ENCODE measurements around the gene PIK3C2G.

The PIK3C2G gene

DNA sequence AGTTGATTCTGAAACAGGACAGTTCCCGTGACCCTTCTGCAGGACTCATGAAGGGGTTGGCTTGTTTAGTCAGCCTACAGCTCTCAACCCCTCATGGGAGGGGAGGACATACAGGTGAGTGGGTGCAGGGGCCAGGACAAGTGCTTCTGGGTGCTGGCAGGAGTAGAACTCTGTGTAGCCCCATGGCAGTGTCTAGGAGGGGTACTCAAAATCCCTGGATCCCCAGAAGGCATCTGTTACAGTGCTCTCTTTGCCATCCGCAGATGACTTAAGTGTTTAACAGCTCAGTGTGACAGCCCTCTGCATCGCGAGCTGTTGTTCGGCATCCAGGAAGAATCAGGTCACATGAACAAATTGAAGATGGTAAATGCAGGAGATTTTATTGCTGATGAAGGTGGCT, 91.0 kb downstream of the PIK3C2G start:
- no peaks in the 10 kb centered on the region for H3F3A ChIP-seq (ENCODE audit: low read depth)
- H3K27me3 ChIP-seq (ENCODE audit: insufficient read depth, low read length, poor library complexity, severe bottlenecking), result no peaks in the 10 kb centered on the region
- H3K79me2 ChIP-seq (ENCODE audit: insufficient read depth, low read length), result no peaks in the 10 kb centered on the region
- H3K9me2 ChIP-seq (replicated peaks; ENCODE audit: low read depth, low read length), result no peaks in the 10 kb centered on the region
- no peaks in the 10 kb centered on the region for H3K4me1 ChIP-seq (ENCODE audit: insufficient read depth, low read length, poor library complexity, severe bottlenecking)
- H2AFZ ChIP-seq (ENCODE audit: low read length), result no peak overlapping the region
- no peaks in the 10 kb centered on the region for H3K9me3 ChIP-seq (ENCODE audit: insufficient read depth, low read depth, low read length)
- H3K4me2 ChIP-seq (ENCODE audit: low read depth, low read length, poor library complexity, severe bottlenecking), result no peak overlapping the region
- H3K4me3 ChIP-seq (ENCODE audit: low read length, poor library complexity, severe bottlenecking), result no peak overlapping the region
- TF ChIP-seq, protein P1, sequence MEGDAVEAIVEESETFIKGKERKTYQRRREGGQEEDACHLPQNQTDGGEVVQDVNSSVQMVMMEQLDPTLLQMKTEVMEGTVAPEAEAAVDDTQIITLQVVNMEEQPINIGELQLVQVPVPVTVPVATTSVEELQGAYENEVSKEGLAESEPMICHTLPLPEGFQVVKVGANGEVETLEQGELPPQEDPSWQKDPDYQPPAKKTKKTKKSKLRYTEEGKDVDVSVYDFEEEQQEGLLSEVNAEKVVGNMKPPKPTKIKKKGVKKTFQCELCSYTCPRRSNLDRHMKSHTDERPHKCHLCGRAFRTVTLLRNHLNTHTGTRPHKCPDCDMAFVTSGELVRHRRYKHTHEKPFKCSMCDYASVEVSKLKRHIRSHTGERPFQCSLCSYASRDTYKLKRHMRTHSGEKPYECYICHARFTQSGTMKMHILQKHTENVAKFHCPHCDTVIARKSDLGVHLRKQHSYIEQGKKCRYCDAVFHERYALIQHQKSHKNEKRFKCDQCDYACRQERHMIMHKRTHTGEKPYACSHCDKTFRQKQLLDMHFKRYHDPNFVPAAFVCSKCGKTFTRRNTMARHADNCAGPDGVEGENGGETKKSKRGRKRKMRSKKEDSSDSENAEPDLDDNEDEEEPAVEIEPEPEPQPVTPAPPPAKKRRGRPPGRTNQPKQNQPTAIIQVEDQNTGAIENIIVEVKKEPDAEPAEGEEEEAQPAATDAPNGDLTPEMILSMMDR (conservative IDR thresholded peaks at IDR 0.05; ENCODE audit: low read length), result no peak
- no peak for TF ChIP-seq EZH2phosphoT487 (IDR thresholded peaks at IDR 0.05; ENCODE audit: borderline replicate concordance)
- H3K36me3 ChIP-seq (ENCODE audit: insufficient read depth, low read length), result no peaks in the 10 kb centered on the region
- no peaks in the 10 kb centered on the region for H4K20me1 ChIP-seq (ENCODE audit: insufficient read depth, low read length, poor library complexity, severe bottlenecking)
- no peak overlapping the region for H3K9ac ChIP-seq (ENCODE audit: low read depth, low read length, poor library complexity, severe bottlenecking)

DNA sequence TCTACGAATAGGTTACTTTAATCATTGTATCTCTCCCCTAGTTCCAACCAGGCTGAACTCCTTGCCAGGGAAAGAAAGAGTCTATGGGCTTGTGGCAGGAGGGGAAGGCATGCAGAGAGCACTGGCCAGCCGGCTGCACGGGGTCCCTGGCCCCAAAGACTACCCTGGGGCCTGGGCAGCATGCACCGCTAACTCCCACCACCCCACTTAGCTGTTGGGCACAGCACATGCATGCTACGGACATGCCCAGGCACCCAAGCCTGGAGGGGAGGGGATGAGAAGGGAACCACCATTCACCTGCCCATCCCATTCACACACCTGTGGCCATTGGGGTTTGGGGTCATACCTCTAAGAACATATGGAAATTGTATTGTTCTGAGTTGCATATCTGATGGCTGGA, 94.1 kb downstream of the PIK3C2G start:
- H3K4me1 ChIP-seq (ENCODE audit: insufficient read depth, low read length, poor library complexity, severe bottlenecking), result no peaks in the 10 kb centered on the region
- no peak overlapping the region for H3K9ac ChIP-seq (ENCODE audit: low read depth, low read length, poor library complexity, severe bottlenecking)
- H3F3A ChIP-seq (ENCODE audit: low read depth), result no peaks in the 10 kb centered on the region
- no peaks in the 10 kb centered on the region for H3K27me3 ChIP-seq (ENCODE audit: insufficient read depth, low read length, poor library complexity, severe bottlenecking)
- no peaks in the 10 kb centered on the region for H3K9me2 ChIP-seq (replicated peaks; ENCODE audit: low read depth, low read length)
- H3K36me3 ChIP-seq (ENCODE audit: insufficient read depth, low read length), result no peaks in the 10 kb centered on the region
- H3K4me2 ChIP-seq (ENCODE audit: low read depth, low read length, poor library complexity, severe bottlenecking), result no peak overlapping the region
- no peaks in the 10 kb centered on the region for H3K9me3 ChIP-seq (ENCODE audit: insufficient read depth, low read depth, low read length)
- no peak overlapping the region for H3K4me3 ChIP-seq (ENCODE audit: low read length, poor library complexity, severe bottlenecking)
- no peak overlapping the region for H2AFZ ChIP-seq (ENCODE audit: low read length)
- H4K20me1 ChIP-seq (ENCODE audit: insufficient read depth, low read length, poor library complexity, severe bottlenecking), result no peaks in the 10 kb centered on the region
- no peak for TF ChIP-seq EZH2phosphoT487 (IDR thresholded peaks at IDR 0.05; ENCODE audit: borderline replicate concordance)
- TF ChIP-seq, protein P1 (conservative IDR thresholded peaks at IDR 0.05; ENCODE audit: low read length), result no peak
- H3K79me2 ChIP-seq (ENCODE audit: insufficient read depth, low read length), result no peaks in the 10 kb centered on the region

DNA sequence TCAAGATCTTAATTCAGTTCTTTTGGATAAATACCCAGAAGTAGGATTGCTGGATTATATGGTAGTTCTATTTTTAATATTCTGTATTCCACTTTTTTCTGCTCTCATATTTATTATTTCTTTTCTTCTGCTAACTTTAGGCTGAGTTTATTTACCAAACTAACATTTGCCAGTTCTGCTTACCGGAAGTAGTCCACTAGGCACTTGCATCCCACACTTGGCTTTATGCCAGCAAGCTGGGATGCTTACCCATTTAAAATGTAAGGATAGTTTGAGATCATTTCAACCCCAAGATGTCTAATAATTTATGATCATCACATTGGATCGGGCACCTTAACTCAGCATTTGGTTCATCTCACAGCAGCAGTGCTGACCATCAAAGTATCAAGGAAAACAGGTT, 96.8 kb downstream of the PIK3C2G start:
- Histone ChIP-seq H3K9me3 (ENCODE audit: insufficient read depth, low read depth, low read length) (no peaks in the 10 kb centered on the region), H3K4me3 (ENCODE audit: low read length, poor library complexity, severe bottlenecking) (no peak overlapping the region), H3F3A (ENCODE audit: low read depth) (no peaks in the 10 kb centered on the region), H3K27me3 (ENCODE audit: insufficient read depth, low read length, poor library complexity, severe bottlenecking) (no peaks in the 10 kb centered on the region), H4K20me1 (ENCODE audit: insufficient read depth, low read length, poor library complexity, severe bottlenecking) (no peaks in the 10 kb centered on the region), H3K4me2 (ENCODE audit: low read depth, low read length, poor library complexity, severe bottlenecking) (no peak overlapping the region), H3K9ac (ENCODE audit: low read depth, low read length, poor library complexity, severe bottlenecking) (no peak overlapping the region), H3K79me2 (ENCODE audit: insufficient read depth, low read length) (no peaks in the 10 kb centered on the region), H2AFZ (ENCODE audit: low read length) (no peak overlapping the region), H3K9me2 (replicated peaks; ENCODE audit: low read depth, low read length) (no peaks in the 10 kb centered on the region), H3K4me1 (ENCODE audit: insufficient read depth, low read length, poor library complexity, severe bottlenecking) (no peaks in the 10 kb centered on the region), H3K36me3 (ENCODE audit: insufficient read depth, low read length) (no peaks in the 10 kb centered on the region)
- TF ChIP-seq, protein P1 (conservative IDR thresholded peaks at IDR 0.05; ENCODE audit: low read length), result no peak
- no peak for TF ChIP-seq EZH2phosphoT487 (IDR thresholded peaks at IDR 0.05; ENCODE audit: borderline replicate concordance)

Data from Loucy (cell line).